H9 (cell line): ENCODE measurements around the gene TENM4. TPM values are rescaled to one million over a fixed set of nuclear protein-coding genes. Genes with fewer than 3 reads are reported as not detected.

Source experiments
- DNase-seq: peaks from one replicate; pipeline ENCODE4 v3.0.0-alpha.2; 2017
- H2AFZ ChIP-seq: one replicate; pipeline ENCODE4 v1.6.1; 2013; ENCODE audit warnings: mild to moderate bottlenecking, low read length, control low read depth, moderate library complexity
- H2AK5ac ChIP-seq: 2 replicates; pipeline ENCODE4 v1.6.1; 2013; ENCODE audit warnings: low read length, control low read depth, mixed read lengths; ENCODE audit not compliant: insufficient read length
- H2BK120ac ChIP-seq: one replicate; pipeline ENCODE4 v1.6.1; 2013; ENCODE audit warnings: low read depth, mild to moderate bottlenecking, low read length, control low read depth, inconsistent platforms; ENCODE audit not compliant: poor library complexity, severe bottlenecking
- H2BK12ac ChIP-seq: 2 replicates; pipeline ENCODE4 v1.6.1; 2013; ENCODE audit warnings: low read length, control low read depth, mixed read lengths, low read depth; ENCODE audit not compliant: insufficient read length
- H2BK15ac ChIP-seq: 2 replicates; pipeline ENCODE4 v1.6.1; 2013; ENCODE audit warnings: low read depth, low read length, control low read depth
- H2BK20ac ChIP-seq: one replicate; pipeline ENCODE4 v1.6.1; 2013; ENCODE audit warnings: low read depth, mild to moderate bottlenecking, low read length, control low read depth, inconsistent platforms; ENCODE audit not compliant: poor library complexity, severe bottlenecking
- H2BK5ac ChIP-seq: 2 replicates; pipeline ENCODE4 v1.6.1; 2013; ENCODE audit warnings: low read length, control low read depth, mixed read lengths; ENCODE audit not compliant: insufficient read length
- H3K14ac ChIP-seq: 2 replicates; pipeline ENCODE4 v1.6.1; 2013; ENCODE audit warnings: low read length, control low read depth; ENCODE audit not compliant: insufficient read depth
- H3K18ac ChIP-seq: 2 replicates; pipeline ENCODE4 v1.6.1; 2013; ENCODE audit warnings: low read depth, mild to moderate bottlenecking, mixed read lengths, low read length, control low read depth; ENCODE audit not compliant: insufficient read length
- H3K23ac ChIP-seq: 2 replicates; pipeline ENCODE4 v1.6.1; 2013; ENCODE audit warnings: low read length, control low read depth, mixed read lengths, low read depth; ENCODE audit not compliant: insufficient read length
- H3K23me2 ChIP-seq: 2 replicates; pipeline ENCODE4 v1.6.1; 2013; ENCODE audit warnings: low read depth, mild to moderate bottlenecking, mixed read lengths, low read length, control low read depth; ENCODE audit not compliant: insufficient read length, poor library complexity, severe bottlenecking
- H3K27ac ChIP-seq: 2 replicates; pipeline ENCODE4 v1.5.1; 2013; ENCODE audit warnings: low read length, control low read depth, mixed read lengths, low read depth; ENCODE audit not compliant: insufficient read length
- H3K27me3 ChIP-seq: 2 replicates; pipeline ENCODE4 v1.6.1; 2013; ENCODE audit warnings: low read length, control low read depth, inconsistent platforms; ENCODE audit not compliant: insufficient read depth
- H3K4ac ChIP-seq: 2 replicates; pipeline ENCODE4 v1.6.1; 2013; ENCODE audit warnings: low read depth, mild to moderate bottlenecking, control low read depth, inconsistent platforms, low read length, moderate library complexity
- H3K4me1 ChIP-seq: 2 replicates; pipeline ENCODE4 v1.6.1; 2013; ENCODE audit warnings: low read length, control low read depth, inconsistent platforms; ENCODE audit not compliant: insufficient read depth
- H3K4me2 ChIP-seq: 2 replicates; pipeline ENCODE4 v1.6.1; 2013; ENCODE audit warnings: low read length, control low read depth, mixed read lengths; ENCODE audit not compliant: insufficient read length, insufficient read depth
- H3K56ac ChIP-seq: 2 replicates; pipeline ENCODE4 v1.6.1; 2013; ENCODE audit warnings: low read depth, mild to moderate bottlenecking, mixed read lengths, low read length, control low read depth; ENCODE audit not compliant: insufficient read length
- H3K79me1 ChIP-seq: 2 replicates; pipeline ENCODE4 v1.6.1; 2013; ENCODE audit warnings: low read depth, mild to moderate bottlenecking, moderate library complexity, low read length, control low read depth, inconsistent platforms; ENCODE audit not compliant: insufficient read depth, poor library complexity, severe bottlenecking
- H3K79me2 ChIP-seq: 2 replicates; pipeline ENCODE4 v1.6.1; 2013; ENCODE audit warnings: low read length, control low read depth, inconsistent platforms; ENCODE audit not compliant: insufficient read depth
- H3K9ac ChIP-seq: 2 replicates; pipeline ENCODE4 v1.6.1; 2013; ENCODE audit warnings: low read length, control low read depth, mixed read lengths; ENCODE audit not compliant: insufficient read length; ENCODE audit errors: extremely low read depth
- H3K9me3 ChIP-seq: one replicate; pipeline ENCODE4 v1.6.1; 2013; ENCODE audit warnings: low read depth, low read length, inconsistent platforms; ENCODE audit not compliant: control insufficient read depth
- H3T11ph ChIP-seq: one replicate; pipeline ENCODE4 v1.6.1; 2013; ENCODE audit warnings: mild to moderate bottlenecking, low read length, control low read depth, inconsistent platforms
- H4K20me1 ChIP-seq: one replicate; pipeline ENCODE4 v1.6.1; 2013; ENCODE audit not compliant: control insufficient read depth, insufficient read length, insufficient read depth
- H4K5ac ChIP-seq: 2 replicates; pipeline ENCODE4 v1.6.1; 2013; ENCODE audit warnings: low read depth, mild to moderate bottlenecking, mixed read lengths, low read length, control low read depth; ENCODE audit not compliant: insufficient read length
- H4K8ac ChIP-seq: replicated peaks from 2 replicates; pipeline ENCODE4 v1.6.1; 2013; ENCODE audit warnings: low read length, control low read depth, mixed read lengths, low read depth; ENCODE audit not compliant: insufficient read length
- H4K91ac ChIP-seq: 2 replicates; pipeline ENCODE4 v1.6.1; 2013; ENCODE audit warnings: low read depth, mild to moderate bottlenecking, moderate library complexity, mixed read lengths, low read length, control low read depth; ENCODE audit not compliant: insufficient read length
- H3K27ac Mint-ChIP-seq, 3 experiments: 2 replicates in 2 of 3; 3 replicates in 1 of 3; pipeline ENCODE4 v1.8.0; 2020 to 2021; ENCODE audit warnings: mixed read lengths in 3 of 3, mild to moderate bottlenecking in 1 of 3, moderate library complexity in 1 of 3
- H3K27me3 Mint-ChIP-seq: 2 replicates; pipeline ENCODE4 v1.8.0; 2021; ENCODE audit warnings: low read depth, mild to moderate bottlenecking, moderate library complexity, mixed read lengths
- H3K36me3 Mint-ChIP-seq, 3 experiments: 2 replicates in 2 of 3; 3 replicates in 1 of 3; pipeline ENCODE4 v1.8.0; 2020 to 2021; ENCODE audit warnings: low read depth in 3 of 3, mixed read lengths in 3 of 3; ENCODE audit not compliant: insufficient read depth in 1 of 3
- H3K4me1 Mint-ChIP-seq, 2 experiments: 2 replicates each; pipeline ENCODE4 v1.8.0; 2020; ENCODE audit warnings: mixed read lengths in 2 of 2
- H3K4me3 Mint-ChIP-seq, 2 experiments: 2 replicates in 1 of 2; 3 replicates in 1 of 2; pipeline ENCODE4 v1.8.0; 2020 to 2021; ENCODE audit warnings: mild to moderate bottlenecking in 2 of 2, mixed read lengths in 2 of 2, moderate library complexity in 1 of 2
- H3K9me3 Mint-ChIP-seq, 2 experiments: 2 replicates in 1 of 2; 3 replicates in 1 of 2; pipeline ENCODE4 v1.8.0; 2020; ENCODE audit warnings: mild to moderate bottlenecking in 2 of 2, mixed read lengths in 2 of 2, moderate library complexity in 1 of 2
- CTCF ChIP-seq: fragments of 200-600 bp; sonication (generic); conservative IDR thresholded peaks from 3 replicates; pipeline ENCODE4 v1.8.0; 2021; ENCODE audit warnings: antibody characterized with exemption, mild to moderate bottlenecking
- whole genome bisulfite sequencing: extraction: QIAGEN DNeasy Blood & Tissue Kit; methylation state at CpG from one replicate; pipeline ENCODE4 v1.1.7; 2013; ENCODE audit warnings: missing lambda C conversion rate, low lambda C conversion rate, mixed read lengths; ENCODE audit not compliant: insufficient read length; ENCODE audit errors: extremely low coverage; 5-methylcytosine and 5-hydroxymethylcytosine counted together
- total RNA-seq: library from RNA; stranded (reverse); gene quantifications from 2 replicates; pipeline ENCODE4 v1.2.1, GENCODE V29; 2021

Gene TENM4
- total RNA-seq, 1 experiment from 2014 or later: 4.6 TPM

GRCh38 chr11:79425463-79425862 is 15.4 kb downstream of the TENM4 start:
- Mint-ChIP-seq H3K9me3 (no peaks in the 10 kb centered on the region), H3K4me1 (peaks cover 13 to 42% of the 10 kb centered on the region in 2 experiments), H3K36me3 (peaks cover 0 to 5% (median 4%) of the 10 kb centered on the region in 3 experiments; a peak in 3 of 7 replicates), H3K4me3 (no peak overlapping the region), H3K27ac (no peak overlapping the region), H3K27me3 (peaks cover 8% of the 10 kb centered on the region)
- H3K79me2 ChIP-seq: no peaks in the 10 kb centered on the region
- H4K20me1 ChIP-seq: no peaks in the 10 kb centered on the region
- H3K9me3 ChIP-seq: no peaks in the 10 kb centered on the region
- no peaks in the 10 kb centered on the region for H3K23me2 ChIP-seq
- H2BK120ac ChIP-seq: no peak overlapping the region
- H3K4me1 ChIP-seq: no peaks in the 10 kb centered on the region
- H2AFZ ChIP-seq: no peak overlapping the region
- no peak overlapping the region for H3K27ac ChIP-seq
- TF ChIP-seq CTCF: no peak
- H3K9ac ChIP-seq: no peak overlapping the region
- no peak overlapping the region for H3K23ac ChIP-seq
- no peak overlapping the region for H3K4ac ChIP-seq
- no peaks in the 10 kb centered on the region for H3K79me1 ChIP-seq
- no peak overlapping the region for H3K4me2 ChIP-seq
- H3K56ac ChIP-seq: no peak overlapping the region
- H4K8ac ChIP-seq: no peak overlapping the region
- H3K27me3 ChIP-seq: no peaks in the 10 kb centered on the region
- H2BK20ac ChIP-seq: no peak overlapping the region
- no peak overlapping the region for H2BK12ac ChIP-seq
- no peak overlapping the region for H3T11ph ChIP-seq
- H4K91ac ChIP-seq: no peak overlapping the region
- no peak overlapping the region for H2BK5ac ChIP-seq
- no peak overlapping the region for H2AK5ac ChIP-seq
- no CpG with 5 or more reads among the region's 2 CpGs for WGBS
- H3K14ac ChIP-seq: no peak overlapping the region
- no peak overlapping the region for H3K18ac ChIP-seq
- no peak overlapping the region for H4K5ac ChIP-seq
- no peak for DNase-seq
- no peak overlapping the region for H2BK15ac ChIP-seq
